ENCODE measurements around the gene GRID1. TPM values are rescaled to one million over a fixed set of nuclear protein-coding genes. Genes with fewer than 3 reads are reported as not detected.

The GRID1 gene
- total RNA-seq, 1 donor from 2014 or later = 0.75 TPM

GRCh38 chr10:85861513-85862197 lies 504.9 kb downstream of the GRID1 start:
- TF ChIP-seq, protein P1, sequence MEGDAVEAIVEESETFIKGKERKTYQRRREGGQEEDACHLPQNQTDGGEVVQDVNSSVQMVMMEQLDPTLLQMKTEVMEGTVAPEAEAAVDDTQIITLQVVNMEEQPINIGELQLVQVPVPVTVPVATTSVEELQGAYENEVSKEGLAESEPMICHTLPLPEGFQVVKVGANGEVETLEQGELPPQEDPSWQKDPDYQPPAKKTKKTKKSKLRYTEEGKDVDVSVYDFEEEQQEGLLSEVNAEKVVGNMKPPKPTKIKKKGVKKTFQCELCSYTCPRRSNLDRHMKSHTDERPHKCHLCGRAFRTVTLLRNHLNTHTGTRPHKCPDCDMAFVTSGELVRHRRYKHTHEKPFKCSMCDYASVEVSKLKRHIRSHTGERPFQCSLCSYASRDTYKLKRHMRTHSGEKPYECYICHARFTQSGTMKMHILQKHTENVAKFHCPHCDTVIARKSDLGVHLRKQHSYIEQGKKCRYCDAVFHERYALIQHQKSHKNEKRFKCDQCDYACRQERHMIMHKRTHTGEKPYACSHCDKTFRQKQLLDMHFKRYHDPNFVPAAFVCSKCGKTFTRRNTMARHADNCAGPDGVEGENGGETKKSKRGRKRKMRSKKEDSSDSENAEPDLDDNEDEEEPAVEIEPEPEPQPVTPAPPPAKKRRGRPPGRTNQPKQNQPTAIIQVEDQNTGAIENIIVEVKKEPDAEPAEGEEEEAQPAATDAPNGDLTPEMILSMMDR (IDR thresholded peaks at IDR 0.05; ENCODE audit: insufficient read depth, low read depth, low read length) = no peak
- TF ChIP-seq EZH2 (IDR thresholded peaks at IDR 0.05; ENCODE audit: insufficient read depth, low read length) = no peak
- Histone ChIP-seq H3K27me3 (ENCODE audit: insufficient read depth, low read length) (no peaks in the 10 kb centered on the region), H3K4me2 (ENCODE audit: low read length) (no peak overlapping the region), H3K4me3 (ENCODE audit: insufficient read depth, low read depth, low read length) (no peak overlapping the region), H2AFZ (ENCODE audit: low read depth, low read length) (no peak overlapping the region), H3K36me3 (ENCODE audit: insufficient read depth, low read length) (no peaks in the 10 kb centered on the region), H3K4me1 (ENCODE audit: insufficient read depth, low read length) (no peaks in the 10 kb centered on the region), H4K20me1 (ENCODE audit: insufficient read depth, low read length) (no peaks in the 10 kb centered on the region), H3K9ac (ENCODE audit: low read length) (no peak overlapping the region), H3K79me2 (ENCODE audit: insufficient read depth, low read length) (no peaks in the 10 kb centered on the region), H3K27ac (ENCODE audit: low read depth, low read length) (no peak overlapping the region), H3K9me3 (ENCODE audit: insufficient read depth, low read depth, low read length) (no peaks in the 10 kb centered on the region)
- DNase-seq (ENCODE audit: low read depth) = no peak
- Mint-ChIP-seq H3K27me3 (ENCODE audit: low read depth, unreplicated experiment) (no peaks in the 10 kb centered on the region), H3K4me1 (ENCODE audit: low read depth, unreplicated experiment) (no peaks in the 10 kb centered on the region), H3K4me3 (ENCODE audit: unreplicated experiment) (no peak overlapping the region), H3K9me3 (ENCODE audit: unreplicated experiment) (peaks cover 6% of the 10 kb centered on the region), H3K27ac (ENCODE audit: unreplicated experiment) (no peak overlapping the region), H3K36me3 (ENCODE audit: low read depth, unreplicated experiment) (peaks cover 3% of the 10 kb centered on the region)
- FAIRE-seq = no peak

DNA sequence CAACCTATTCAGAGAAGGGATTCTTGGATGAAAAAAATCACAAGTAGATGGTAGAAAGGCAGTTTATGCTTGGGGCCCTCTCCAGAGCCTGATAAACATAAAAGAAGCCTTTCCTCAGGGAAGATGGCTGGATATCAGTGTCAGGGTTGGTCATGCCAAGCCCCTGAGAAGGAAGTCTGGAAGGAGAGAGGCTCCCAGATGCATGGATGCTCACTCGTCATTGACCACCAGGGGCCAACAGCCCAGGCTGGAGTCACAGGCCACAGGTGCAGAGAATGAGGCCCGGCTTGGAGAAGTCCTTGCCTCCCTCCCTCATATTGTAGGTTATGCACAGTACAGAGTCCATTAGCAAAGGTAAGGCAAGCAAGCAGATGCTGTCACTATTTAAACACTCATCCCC lies 506.7 kb downstream of the GRID1 start:
- no peak overlapping the region for H3K4me3 Mint-ChIP-seq (ENCODE audit: unreplicated experiment)
- Histone ChIP-seq H4K20me1 (ENCODE audit: insufficient read depth, low read length) (no peaks in the 10 kb centered on the region), H3K4me3 (ENCODE audit: insufficient read depth, low read depth, low read length) (no peak overlapping the region), H3K4me1 (ENCODE audit: insufficient read depth, low read length) (no peaks in the 10 kb centered on the region), H3K9ac (ENCODE audit: low read length) (no peak overlapping the region), H3K36me3 (ENCODE audit: insufficient read depth, low read length) (no peaks in the 10 kb centered on the region), H2AFZ (ENCODE audit: low read depth, low read length) (no peak overlapping the region), H3K27ac (ENCODE audit: low read depth, low read length) (no peak overlapping the region), H3K79me2 (ENCODE audit: insufficient read depth, low read length) (no peaks in the 10 kb centered on the region), H3K27me3 (ENCODE audit: insufficient read depth, low read length) (no peaks in the 10 kb centered on the region), H3K4me2 (ENCODE audit: low read length) (no peak overlapping the region), H3K9me3 (ENCODE audit: insufficient read depth, low read depth, low read length) (no peaks in the 10 kb centered on the region)
- no peaks in the 10 kb centered on the region for H3K4me1 Mint-ChIP-seq (ENCODE audit: low read depth, unreplicated experiment)
- peaks cover 6% of the 10 kb centered on the region for H3K9me3 Mint-ChIP-seq (ENCODE audit: unreplicated experiment)
- DNase-seq (ENCODE audit: low read depth) (no peak), FAIRE-seq (no peak)
- no peak for TF ChIP-seq EZH2 (IDR thresholded peaks at IDR 0.05; ENCODE audit: insufficient read depth, low read length)
- TF ChIP-seq, protein P1 (IDR thresholded peaks at IDR 0.05; ENCODE audit: insufficient read depth, low read depth, low read length) = no peak
- H3K27me3 Mint-ChIP-seq (ENCODE audit: low read depth, unreplicated experiment) = no peaks in the 10 kb centered on the region
- no peak overlapping the region for H3K27ac Mint-ChIP-seq (ENCODE audit: unreplicated experiment)
- H3K36me3 Mint-ChIP-seq (ENCODE audit: low read depth, unreplicated experiment) = peaks cover 3% of the 10 kb centered on the region

DNA sequence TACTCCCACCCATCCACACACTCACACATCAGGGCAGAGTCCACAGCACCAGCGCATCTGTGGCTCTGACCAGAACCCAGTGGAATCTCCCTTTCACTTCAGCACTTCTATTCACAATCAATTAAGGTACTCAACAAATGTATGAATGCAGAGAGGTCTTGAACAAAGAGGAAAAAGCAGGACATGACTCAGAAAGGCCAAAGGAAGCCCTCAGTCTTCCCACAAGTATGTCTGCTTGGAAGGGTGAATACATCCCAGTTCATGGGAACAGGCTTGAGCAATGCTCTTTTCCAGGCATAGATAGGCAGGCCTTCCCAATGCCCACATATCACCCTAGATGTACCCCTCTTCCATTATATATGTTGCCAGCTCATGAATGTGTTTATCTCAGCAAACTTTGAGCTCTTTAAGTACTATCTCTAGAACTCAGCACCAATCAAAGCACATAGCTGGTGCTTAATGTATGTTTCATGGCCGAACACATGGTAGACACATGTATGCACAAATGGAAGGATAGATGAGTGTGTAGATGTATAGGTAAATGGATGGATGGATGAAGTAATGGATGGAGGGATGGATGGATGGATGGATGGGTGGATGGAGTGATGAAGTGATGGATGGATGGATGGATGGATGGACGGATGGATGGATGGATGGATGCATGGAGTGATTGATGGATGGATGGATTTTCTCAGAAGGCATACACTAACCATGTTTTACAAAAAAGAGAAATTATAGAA lies 507.6 kb downstream of the GRID1 start:
- DNase-seq (ENCODE audit: low read depth) (peak; percentile 25), FAIRE-seq (no peak)
- Histone ChIP-seq H2AFZ (ENCODE audit: low read depth, low read length) (no peak overlapping the region), H3K79me2 (ENCODE audit: insufficient read depth, low read length) (no peaks in the 10 kb centered on the region), H3K27ac (ENCODE audit: low read depth, low read length) (no peak overlapping the region), H3K36me3 (ENCODE audit: insufficient read depth, low read length) (no peaks in the 10 kb centered on the region), H3K4me3 (ENCODE audit: insufficient read depth, low read depth, low read length) (no peak overlapping the region), H4K20me1 (ENCODE audit: insufficient read depth, low read length) (no peaks in the 10 kb centered on the region), H3K9me3 (ENCODE audit: insufficient read depth, low read depth, low read length) (no peaks in the 10 kb centered on the region), H3K27me3 (ENCODE audit: insufficient read depth, low read length) (no peaks in the 10 kb centered on the region), H3K9ac (ENCODE audit: low read length) (no peak overlapping the region), H3K4me1 (ENCODE audit: insufficient read depth, low read length) (no peaks in the 10 kb centered on the region), H3K4me2 (ENCODE audit: low read length) (no peak overlapping the region)
- no peaks in the 10 kb centered on the region for H3K4me1 Mint-ChIP-seq (ENCODE audit: low read depth, unreplicated experiment)
- no peaks in the 10 kb centered on the region for H3K27me3 Mint-ChIP-seq (ENCODE audit: low read depth, unreplicated experiment)
- peaks cover 6% of the 10 kb centered on the region for H3K9me3 Mint-ChIP-seq (ENCODE audit: unreplicated experiment)
- no peak overlapping the region for H3K27ac Mint-ChIP-seq (ENCODE audit: unreplicated experiment)
- no peak overlapping the region for H3K4me3 Mint-ChIP-seq (ENCODE audit: unreplicated experiment)
- H3K36me3 Mint-ChIP-seq (ENCODE audit: low read depth, unreplicated experiment) = peaks cover 3% of the 10 kb centered on the region
- TF ChIP-seq EZH2 (IDR thresholded peaks at IDR 0.05; ENCODE audit: insufficient read depth, low read length) = no peak
- TF ChIP-seq, protein P1 (IDR thresholded peaks at IDR 0.05; ENCODE audit: insufficient read depth, low read depth, low read length) = no peak
